Measurements from ENCODE around the gene MRPL32.

Gene MRPL32

GRCh38 chr7:42967391-42967790 is 35.2 kb downstream of the MRPL32 start:
- no peak for DNase-seq (ENCODE audit: low spot score)

- DNase-seq (ENCODE audit: low spot score): no peak
These were observed 40.7 kb downstream of the MRPL32 start for GRCh38 chr7:42972699-42973500.

GRCh38 chr7:42976371-42976770 is 44.2 kb downstream of the MRPL32 start:
- no peak for DNase-seq (ENCODE audit: low spot score)

DNA sequence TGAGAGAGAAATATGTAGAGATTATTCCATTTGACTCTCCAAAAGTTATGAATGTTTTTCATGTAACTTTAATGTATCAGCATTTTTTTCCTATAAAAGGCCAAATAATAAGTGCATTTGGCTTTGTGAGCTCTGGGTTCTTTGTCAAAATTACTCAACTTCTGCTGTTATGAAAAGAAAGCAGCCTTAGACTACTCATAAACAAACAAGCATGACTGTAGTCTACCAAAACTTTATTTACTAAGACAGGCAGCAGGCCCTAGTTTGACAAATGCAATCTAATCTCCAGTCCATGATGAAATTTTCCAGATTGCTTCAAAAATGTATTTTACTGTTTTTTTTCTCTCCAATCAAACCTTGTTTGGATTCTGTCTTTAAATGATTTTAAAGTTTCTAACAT is 46.3 kb downstream of the MRPL32 start:
- no peak for DNase-seq (ENCODE audit: low spot score)

GRCh38 chr7:42980084-42980483 is 47.9 kb downstream of the MRPL32 start:
- DNase-seq (ENCODE audit: low spot score): no peak

GRCh38 chr7:42980514-42980913 is 48.3 kb downstream of the MRPL32 start:
- DNase-seq (ENCODE audit: low spot score): no peak

DNA sequence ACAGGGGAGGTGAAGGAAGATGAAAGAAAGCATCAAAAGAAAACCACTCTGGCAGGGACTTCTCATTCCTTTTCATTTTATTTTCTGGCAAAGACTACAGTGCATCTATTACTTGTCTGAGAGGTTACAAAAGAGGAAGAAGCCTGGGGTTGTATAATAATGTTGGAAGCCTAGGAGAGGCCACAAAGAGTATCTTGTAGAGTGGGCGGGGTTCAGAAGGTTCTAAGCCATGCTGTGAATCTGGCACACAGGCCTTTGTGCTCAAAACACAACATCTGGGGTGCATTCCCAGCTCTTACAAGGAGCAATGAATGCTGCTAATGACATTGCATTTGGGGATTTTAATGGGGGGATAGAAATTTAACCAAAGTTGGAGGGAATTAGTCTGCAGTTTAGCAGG is 49.4 kb downstream of the MRPL32 start:
- DNase-seq (ENCODE audit: low spot score): no peak

DNA sequence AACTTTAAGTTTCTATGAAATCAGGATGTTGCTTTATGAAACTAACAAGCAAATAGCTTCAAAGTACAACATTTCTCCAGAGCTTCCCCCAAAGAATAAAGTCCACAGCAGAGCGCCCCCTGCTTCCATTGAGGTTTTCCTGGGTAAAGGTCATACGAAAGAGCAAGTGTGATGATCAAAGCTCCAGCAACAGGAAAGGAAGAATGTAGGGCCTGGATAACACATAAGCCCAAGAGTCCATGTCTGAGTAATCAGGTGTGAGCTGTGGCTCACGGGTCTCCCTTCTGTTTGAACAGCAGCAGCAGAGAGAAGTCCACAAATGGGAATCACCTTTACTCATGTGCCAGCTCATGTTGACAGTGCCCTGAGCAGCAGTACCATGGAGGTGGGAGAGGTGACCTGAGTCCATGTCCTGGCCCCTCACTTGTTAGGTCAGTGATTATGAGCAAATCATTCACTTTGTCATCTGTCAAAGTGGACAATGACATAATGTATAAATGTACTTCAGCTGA is 50.5 kb downstream of the MRPL32 start:
- DNase-seq (ENCODE audit: low spot score): no peak

- DNase-seq (ENCODE audit: low spot score): no peak
These were observed 52.0 kb downstream of the MRPL32 start for GRCh38 chr7:42984137-42984536.

- no peak for DNase-seq (ENCODE audit: low spot score)
These were observed 54.0 kb downstream of the MRPL32 start for GRCh38 chr7:42986213-42986612.

DNA sequence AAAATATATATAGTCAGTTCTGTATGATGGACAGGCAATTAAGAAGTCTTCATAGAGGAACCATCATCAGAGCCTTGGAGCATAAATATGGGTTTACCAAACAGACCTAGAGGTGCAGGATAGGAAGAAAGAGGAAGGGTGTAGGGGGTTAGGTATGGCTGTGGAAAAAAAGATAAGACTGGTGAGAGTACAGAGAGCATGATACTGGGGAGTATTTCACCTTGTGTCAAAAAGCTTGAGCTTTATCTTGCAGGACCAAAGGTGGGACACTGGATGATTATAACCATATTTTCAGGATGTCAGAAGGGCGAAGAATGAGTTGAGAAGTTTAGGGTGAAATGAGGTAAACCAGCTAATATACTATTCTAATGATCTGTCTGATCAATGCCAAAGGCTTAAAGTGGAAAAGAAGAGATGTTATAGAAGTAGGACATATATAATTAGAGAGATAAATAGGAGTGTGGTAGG is 54.6 kb downstream of the MRPL32 start:
- DNase-seq (ENCODE audit: low spot score): no peak

All from hematopoietic multipotent progenitor cell treated with erythropoietin and hydrocortisone succinate and interleukin-3 and kit ligand, for 17 days (in vitro differentiated cells).